NB4 (cell line): ENCODE results near the gene FCMR.
"Not testable (repeated sequence)": the region's sequence is repeated elsewhere in the genome, so short reads cannot be mapped to it uniquely, and the experiment has no call there.

Source experiments
- DNase-seq: peaks from one replicate; pipeline ENCODE4 v3.0.0; 2010; ENCODE audit warnings: low read depth
- H3K4me3 ChIP-seq: one replicate; pipeline ENCODE4 v1.5.1; 2011; ENCODE audit warnings: mild to moderate bottlenecking, low read depth, low read length, moderate library complexity
- MYC ChIP-seq: IDR thresholded peaks from 2 replicates; pipeline ENCODE4 v1.6.1; 2011; ENCODE audit warnings: low read depth, low read length
- POLR2A ChIP-seq: IDR thresholded peaks from 2 replicates; pipeline ENCODE4 v1.6.1; 2011; ENCODE audit warnings: mild to moderate bottlenecking; ENCODE audit not compliant: insufficient read length; ENCODE audit errors: extremely low read depth
- TF ChIP-seq, protein P1 (sequence below): IDR thresholded peaks from 2 replicates; pipeline ENCODE4 v1.6.1; 2011; ENCODE audit warnings: low read depth, low read length
- TF ChIP-seq, protein P2 (sequence below): IDR thresholded peaks from one replicate; pipeline ENCODE4 v1.5.1; 2012; ENCODE audit warnings: low read depth, low read length

Gene FCMR

GRCh38 chr1:206925106-206925736, 3.5 kb upstream of the FCMR start:
- peak; percentile 61 for DNase-seq
- TF ChIP-seq, protein P1, sequence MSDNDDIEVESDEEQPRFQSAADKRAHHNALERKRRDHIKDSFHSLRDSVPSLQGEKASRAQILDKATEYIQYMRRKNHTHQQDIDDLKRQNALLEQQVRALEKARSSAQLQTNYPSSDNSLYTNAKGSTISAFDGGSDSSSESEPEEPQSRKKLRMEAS: no peak
- TF ChIP-seq MYC: no peak
- no peak for TF ChIP-seq POLR2A
- TF ChIP-seq, protein P2, sequence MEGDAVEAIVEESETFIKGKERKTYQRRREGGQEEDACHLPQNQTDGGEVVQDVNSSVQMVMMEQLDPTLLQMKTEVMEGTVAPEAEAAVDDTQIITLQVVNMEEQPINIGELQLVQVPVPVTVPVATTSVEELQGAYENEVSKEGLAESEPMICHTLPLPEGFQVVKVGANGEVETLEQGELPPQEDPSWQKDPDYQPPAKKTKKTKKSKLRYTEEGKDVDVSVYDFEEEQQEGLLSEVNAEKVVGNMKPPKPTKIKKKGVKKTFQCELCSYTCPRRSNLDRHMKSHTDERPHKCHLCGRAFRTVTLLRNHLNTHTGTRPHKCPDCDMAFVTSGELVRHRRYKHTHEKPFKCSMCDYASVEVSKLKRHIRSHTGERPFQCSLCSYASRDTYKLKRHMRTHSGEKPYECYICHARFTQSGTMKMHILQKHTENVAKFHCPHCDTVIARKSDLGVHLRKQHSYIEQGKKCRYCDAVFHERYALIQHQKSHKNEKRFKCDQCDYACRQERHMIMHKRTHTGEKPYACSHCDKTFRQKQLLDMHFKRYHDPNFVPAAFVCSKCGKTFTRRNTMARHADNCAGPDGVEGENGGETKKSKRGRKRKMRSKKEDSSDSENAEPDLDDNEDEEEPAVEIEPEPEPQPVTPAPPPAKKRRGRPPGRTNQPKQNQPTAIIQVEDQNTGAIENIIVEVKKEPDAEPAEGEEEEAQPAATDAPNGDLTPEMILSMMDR: no peak
- no peak overlapping the region for H3K4me3 ChIP-seq

- DNase-seq: no peak
- H3K4me3 ChIP-seq: no peak overlapping the region
- TF ChIP-seq, protein P1: no peak
- TF ChIP-seq, protein P2: no peak
- TF ChIP-seq POLR2A: no peak
- no peak for TF ChIP-seq MYC
Measured at GRCh38 chr1:206924592-206925105, 2.9 kb upstream of the FCMR start.

GRCh38 chr1:206923961-206924557, 2.3 kb upstream of the FCMR start:
- H3K4me3 ChIP-seq, DNase-seq: not testable (repeated sequence)

GRCh38 chr1:206923009-206923960, 1.5 kb upstream of the FCMR start:
- H3K4me3 ChIP-seq: no peak overlapping the region
- peak; percentile 24 for DNase-seq
- TF ChIP-seq POLR2A: no peak
- TF ChIP-seq, protein P2: no peak
- TF ChIP-seq, protein P1: 0 out of 2 replicates have a peak, but pooled peaks have one; percentile 35

DNA sequence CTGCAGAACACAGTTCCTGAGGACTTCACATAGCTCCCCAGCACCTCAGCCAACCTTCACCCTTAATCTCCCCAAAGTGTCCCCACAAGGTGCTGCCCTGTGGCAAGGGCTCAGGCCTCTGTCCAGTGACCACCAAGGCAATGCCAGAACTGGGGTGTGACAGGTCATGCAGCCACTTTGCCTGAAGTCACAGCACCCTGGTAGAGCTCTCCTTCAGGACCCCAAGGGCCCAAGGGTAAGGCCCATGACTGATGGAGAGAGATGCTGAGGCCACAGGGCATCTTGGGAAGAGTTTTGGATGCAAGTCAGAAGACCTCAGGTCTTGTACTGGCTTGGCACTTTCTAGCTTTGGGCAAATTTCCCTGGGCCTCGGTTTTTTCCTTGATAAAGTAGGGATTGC, 783 bp upstream of the FCMR start:
- no peak overlapping the region for H3K4me3 ChIP-seq
- no peak for DNase-seq
- TF ChIP-seq POLR2A (no peak), MYC (no peak)
- TF ChIP-seq, protein P1: no peak
- TF ChIP-seq, protein P2: no peak

- TF ChIP-seq, protein P2: no peak
- TF ChIP-seq MYC (no peak), POLR2A (no peak)
- TF ChIP-seq, protein P1: no peak
- no peak for DNase-seq
- no peak overlapping the region for H3K4me3 ChIP-seq
Measured at GRCh38 chr1:206918076-206918475, 3.7 kb downstream of the FCMR start.
